NCI-H2227 (cell line): ENCODE results near the gene TSPAN9.
A peak's percentile ranks its signal among the peaks of the same experiment; 100 is the strongest.

Experiments
- DNase-seq: peaks from one replicate; lab custom pipeline; 2025; ENCODE audit not compliant: unreplicated experiment; lab: John Stamatoyannopoulos, UW

The TSPAN9 gene

DNA sequence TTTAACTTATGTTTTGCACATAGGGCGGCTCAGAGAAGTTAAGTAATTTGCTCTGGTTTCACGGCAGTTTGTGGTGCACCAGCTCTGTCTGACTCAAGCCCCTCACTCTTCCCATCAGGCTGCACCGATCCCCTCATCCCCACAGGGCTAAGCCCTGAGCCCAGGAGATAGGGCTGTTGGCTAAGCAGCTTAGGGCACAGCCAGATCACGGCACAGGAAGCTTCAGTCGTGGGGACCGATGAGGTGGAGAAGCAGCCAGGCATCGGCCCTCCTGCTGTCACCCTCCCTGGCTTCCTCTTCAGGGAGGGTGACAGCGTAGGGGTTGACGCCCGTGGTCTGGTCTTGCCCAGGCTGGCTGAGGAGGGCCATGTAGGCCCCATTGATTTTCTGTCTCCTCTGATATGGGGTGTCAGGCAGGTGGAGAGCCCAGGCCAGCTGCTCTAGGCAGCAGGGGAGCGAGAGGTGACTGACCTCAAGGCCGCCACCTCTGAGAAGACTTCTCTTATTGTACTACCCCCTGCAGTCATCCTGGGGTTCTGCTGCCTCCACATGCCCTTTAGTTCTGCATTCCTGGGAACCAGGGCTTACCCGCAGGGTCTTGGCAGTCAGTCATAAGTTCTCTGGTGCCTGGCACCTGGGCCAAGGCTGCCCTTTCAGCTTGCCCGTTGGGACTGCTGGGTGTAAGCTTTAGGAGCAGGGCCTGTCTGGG lies 166.4 kb downstream of the TSPAN9 start:
- DNase-seq: no peak

- no peak for DNase-seq
Measured at GRCh38 chr12:3244219-3244750, 167.1 kb downstream of the TSPAN9 start.

GRCh38 chr12:3246253-3246652 lies 169.1 kb downstream of the TSPAN9 start:
- DNase-seq: no peak

DNA sequence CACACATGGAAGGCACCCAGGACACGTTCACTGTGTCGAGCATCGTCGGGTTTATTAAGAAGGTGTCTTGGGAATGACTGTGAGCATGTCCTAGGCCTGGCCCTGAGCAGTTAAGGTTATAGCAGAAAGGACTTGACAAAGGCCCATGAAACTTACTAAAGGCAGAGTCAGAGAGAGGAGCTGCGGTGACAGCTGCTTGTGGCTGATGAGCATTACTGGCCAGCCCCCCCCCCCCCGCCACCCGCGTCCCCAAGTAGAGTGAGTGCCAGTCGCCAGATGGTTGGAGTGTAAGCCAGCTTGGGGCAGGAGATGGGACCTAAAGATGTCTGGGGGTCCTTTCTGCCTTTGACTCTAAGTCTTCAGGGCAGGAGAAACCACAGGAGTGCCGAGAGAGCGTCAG lies 169.9 kb downstream of the TSPAN9 start:
- DNase-seq: no peak

DNA sequence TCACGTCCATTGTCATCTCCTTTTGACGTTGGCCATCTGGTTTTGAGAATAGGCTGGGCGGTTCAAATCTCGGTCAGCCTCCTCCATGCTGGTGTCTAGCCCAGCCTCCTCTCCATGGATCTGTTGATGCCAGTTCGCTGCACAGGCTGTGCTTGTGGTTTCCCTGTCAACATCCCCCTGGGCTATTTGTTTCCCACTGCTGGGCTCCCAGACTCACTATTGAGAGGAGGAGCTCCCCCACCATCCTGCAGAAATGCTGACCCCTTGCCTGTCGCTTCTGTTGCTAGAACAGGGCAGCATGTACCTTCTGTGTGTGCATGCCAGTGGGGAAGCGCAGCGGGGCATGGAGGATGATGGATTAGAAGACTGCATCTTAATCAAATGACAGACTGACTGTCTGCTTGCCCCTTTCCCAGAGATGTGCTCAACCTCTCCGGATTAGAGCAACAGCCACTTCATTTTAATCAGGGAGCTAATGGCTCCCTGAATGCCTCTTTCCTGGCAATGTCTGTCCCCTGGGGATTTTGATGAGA lies 170.5 kb downstream of the TSPAN9 start:
- peak; percentile 8 for DNase-seq

DNA sequence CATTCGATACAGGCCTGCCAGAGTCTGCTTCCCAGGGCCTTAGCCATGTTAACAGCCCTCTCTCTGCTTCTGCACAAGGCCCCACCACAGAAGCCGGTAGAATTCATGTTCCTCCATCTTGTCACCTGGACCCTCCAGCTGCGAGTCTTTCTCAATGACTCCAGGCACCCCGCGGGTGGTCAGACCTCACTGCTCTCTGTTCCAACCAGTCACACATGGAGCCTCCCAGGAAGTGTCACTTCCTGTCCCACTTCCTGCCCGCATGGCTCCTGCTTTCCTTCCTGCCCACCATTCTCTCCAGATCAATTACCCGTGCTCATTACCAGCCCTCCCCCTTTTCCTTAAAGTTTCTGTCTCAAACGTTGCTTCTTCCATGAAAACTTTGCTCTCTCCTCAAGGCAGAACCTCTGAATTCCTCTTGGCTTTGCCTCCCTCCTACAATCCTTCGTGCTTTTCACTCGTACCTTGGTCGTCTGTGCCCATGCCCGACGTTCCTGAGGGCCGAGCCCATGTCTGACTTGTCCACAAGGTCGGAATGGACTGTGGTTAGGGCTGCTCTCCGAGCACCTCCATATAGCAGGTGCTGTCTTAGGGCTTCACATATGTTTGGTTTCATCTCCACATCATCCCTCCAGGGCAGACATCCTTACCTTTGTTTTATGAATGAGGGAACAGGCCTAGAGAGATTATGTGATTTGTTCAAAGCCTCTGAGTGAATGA lies 172.1 kb downstream of the TSPAN9 start:
- no peak for DNase-seq

GRCh38 chr12:3250034-3250433 lies 172.9 kb downstream of the TSPAN9 start:
- DNase-seq: no peak

DNA sequence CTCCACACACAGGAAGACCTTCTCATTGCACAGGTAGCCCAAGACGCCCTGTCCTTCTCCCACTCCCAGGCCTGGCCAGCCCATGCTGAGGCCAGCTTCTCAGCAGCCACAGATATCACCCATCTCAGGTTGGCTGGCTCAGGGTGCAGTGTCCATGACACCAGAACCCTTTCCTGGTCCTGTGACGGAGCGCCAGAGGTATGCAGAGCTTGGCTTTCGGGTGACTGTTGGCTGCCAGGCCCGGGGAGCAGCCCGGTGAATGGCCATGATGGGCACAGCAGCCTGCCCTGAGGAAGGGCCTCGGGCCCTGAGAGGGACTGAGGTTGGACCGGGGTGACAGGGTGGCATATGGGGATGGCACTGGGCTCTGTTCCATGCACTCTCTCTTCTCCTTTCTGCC lies 173.4 kb downstream of the TSPAN9 start:
- DNase-seq: no peak

DNA sequence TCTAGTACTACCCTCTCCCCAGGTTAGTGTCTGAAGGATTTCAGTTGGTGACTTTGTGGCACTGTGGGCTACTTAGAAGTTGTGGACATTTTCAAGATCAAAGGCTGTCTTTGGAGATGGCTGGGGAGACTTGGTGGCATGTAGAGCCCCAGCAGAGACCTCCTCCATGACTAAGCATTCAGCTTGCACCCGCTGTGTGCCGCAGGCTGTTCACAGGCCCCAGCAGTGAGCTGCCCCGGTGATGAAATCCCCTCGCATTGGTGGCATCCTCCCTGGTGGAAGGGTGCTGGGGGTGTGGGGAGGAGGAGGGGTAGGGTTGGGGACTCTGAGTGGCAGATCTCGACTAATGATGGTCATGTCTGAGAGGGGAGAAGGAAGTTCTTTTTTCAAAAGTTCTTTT lies 173.9 kb downstream of the TSPAN9 start:
- no peak for DNase-seq

DNA sequence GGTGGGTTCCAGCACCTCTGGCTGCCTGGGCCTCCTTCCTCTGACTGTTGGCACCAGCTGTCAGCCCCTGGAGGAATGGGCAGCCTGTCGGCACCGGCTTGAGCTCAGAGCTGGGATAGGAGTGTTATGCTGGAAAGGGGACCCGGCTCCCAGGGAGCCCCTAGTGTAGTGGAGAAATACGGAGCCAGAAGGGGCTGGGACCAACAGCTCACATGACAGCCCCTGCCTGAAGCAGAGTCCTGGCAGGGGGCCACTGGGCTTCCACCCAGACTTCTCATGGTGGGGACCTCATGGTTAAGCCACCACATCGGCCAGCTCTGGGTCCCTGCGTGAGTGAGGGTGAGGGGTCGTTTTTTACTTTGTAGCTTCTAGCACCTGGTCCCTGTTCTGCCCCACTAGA lies 174.5 kb downstream of the TSPAN9 start:
- no peak for DNase-seq

DNA sequence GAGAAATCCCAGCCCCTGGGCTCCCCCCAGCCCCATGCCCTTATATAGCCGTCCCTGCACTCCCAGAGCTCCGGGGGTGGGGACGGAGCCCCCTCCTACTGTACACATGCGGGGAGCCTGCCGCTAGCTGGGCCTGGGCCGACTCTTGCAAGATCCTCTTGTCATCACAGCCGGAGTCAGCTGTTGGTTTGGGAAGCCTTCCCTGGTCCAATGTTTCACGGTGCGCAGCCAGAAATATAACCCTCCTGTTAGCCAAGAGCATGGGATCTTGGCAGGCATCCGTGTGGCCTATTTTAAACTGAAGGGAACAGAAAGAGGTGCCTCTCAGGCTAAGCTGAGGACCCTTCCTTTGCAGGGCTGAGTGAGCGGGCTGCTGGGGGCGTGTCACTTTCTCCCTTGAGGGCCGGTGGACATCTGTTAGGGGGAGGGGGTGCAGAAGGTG lies 175.3 kb downstream of the TSPAN9 start:
- DNase-seq: no peak

- DNase-seq: no peak
Measured at GRCh38 chr12:3253682-3254275, 176.6 kb downstream of the TSPAN9 start.

- no peak for DNase-seq
Measured at GRCh38 chr12:3255057-3255456, 177.9 kb downstream of the TSPAN9 start.

GRCh38 chr12:3256103-3256631 lies 179.0 kb downstream of the TSPAN9 start:
- no peak for DNase-seq

DNA sequence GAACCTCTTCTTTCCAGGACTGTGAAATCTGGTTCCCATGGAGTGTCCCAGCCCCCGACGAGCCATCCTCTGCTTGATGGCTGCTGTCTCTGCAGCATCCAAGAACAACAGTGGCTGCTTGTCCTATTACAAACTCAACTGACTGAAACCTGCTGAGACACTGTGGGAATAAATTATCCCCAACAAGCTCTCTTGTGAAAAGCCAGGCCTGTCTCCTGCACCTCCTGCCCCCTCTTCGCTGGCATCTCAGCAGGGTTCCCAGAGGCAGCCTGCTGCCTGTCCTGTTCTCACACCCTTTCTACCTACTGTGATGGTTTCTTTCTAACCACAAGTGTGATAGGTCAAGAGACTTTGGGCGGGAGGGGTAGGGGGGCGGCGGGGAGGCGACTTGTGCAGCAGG lies 180.2 kb downstream of the TSPAN9 start:
- peak; percentile 45 for DNase-seq

DNA sequence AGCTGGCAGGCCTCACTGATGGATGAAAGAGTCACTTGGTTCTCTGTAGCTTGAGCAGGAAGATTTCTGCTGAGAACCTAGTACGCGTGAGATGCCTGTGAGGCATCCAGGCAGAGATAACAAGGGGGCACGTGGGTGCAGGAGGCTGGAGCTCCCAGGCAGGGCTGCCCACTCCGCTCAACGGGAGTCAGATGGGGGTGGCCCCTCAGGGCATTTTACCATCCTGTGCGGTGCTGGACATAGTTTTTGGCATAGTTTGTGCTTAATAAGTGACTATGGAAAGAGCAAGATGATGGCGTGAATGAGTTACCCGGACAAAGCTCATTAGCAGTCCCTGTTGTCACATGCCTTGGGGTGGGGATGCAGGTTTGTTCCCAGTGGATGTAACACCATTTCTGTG lies 182.8 kb downstream of the TSPAN9 start:
- no peak for DNase-seq

DNA sequence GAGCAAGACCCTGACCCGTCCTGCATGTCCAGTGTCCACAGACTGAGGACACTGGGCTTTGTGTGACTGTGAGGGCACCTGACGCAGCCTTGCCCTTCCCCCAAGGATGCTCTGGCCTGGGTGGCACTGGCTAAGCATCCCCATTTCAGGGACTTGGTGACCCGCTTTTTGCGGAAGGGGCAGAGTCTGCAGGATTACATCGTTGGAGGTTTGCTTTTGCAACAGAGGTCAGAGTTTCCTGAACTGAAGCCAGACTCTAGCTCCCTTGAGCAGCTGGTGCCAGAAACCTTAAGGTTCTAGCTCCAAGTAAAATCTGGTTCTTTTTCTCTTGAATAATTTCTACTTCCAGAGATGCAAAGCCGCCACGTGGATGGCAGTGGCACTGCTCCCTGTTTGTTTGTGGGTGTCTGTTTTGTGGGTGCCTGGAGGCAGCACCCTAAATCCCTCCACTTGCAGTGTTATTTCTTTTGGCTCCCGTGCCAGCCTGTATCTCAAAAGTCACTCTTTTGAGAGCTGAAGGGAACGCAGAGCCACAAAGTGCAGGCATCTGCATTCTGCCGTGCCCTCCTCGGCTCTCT lies 184.7 kb downstream of the TSPAN9 start:
- DNase-seq: peak; percentile 18

DNA sequence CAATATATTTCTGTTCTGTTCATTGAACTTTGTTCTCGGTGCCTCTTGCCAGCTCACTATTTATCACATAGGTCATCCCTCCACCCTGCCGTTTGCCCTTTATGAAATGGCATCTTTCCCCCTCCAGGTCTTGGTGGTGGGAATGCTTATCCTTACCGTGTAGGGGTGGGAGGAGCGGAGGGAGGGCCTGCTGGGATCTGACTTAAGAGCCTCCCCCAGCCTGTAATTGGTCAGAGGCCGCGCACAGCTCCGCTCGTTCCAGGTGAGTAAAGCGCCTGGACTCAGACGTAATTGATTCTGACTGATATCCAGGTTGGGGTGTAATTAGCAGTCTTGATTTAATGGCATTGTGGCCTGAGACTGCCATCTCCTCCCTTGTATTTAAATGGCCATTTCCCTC lies 185.3 kb downstream of the TSPAN9 start:
- peak; percentile 58 for DNase-seq

- DNase-seq: no peak
Measured at GRCh38 chr12:3263282-3263681, 186.1 kb downstream of the TSPAN9 start.

- no peak for DNase-seq
Measured at GRCh38 chr12:3263939-3264922, 187.1 kb downstream of the TSPAN9 start.
